CD4-positive, alpha-beta T cell (primary cell): ENCODE measurements around the gene PKP4. TPM values are rescaled to one million over a fixed set of nuclear protein-coding genes. Genes with fewer than 3 reads are reported as not detected.

ENCODE experiments used
- ATAC-seq: fragments of 200-7000 bp; cut with Tn5 transposase; one replicate; pipeline ENCODE4 v1.10.0; 2022; ENCODE audit warnings: mild to moderate bottlenecking; ENCODE audit not compliant: poor library complexity
- CTCF ChIA-PET: fragments of 350-600 bp; sonication (Branson Sonifier 250); formaldehyde crosslinking; loops from one replicate; lab custom pipeline; 2021; ENCODE audit warnings: antibody characterized with exemption, inconsistent platforms; lab: Charles Lee
- POLR2A ChIA-PET: fragments of 350-600 bp; sonication (Branson Sonifier 250); formaldehyde crosslinking; loops from one replicate; lab custom pipeline; 2021; ENCODE audit warnings: antibody characterized with exemption, inconsistent platforms; lab: Charles Lee
- DNase-seq, 14 experiments: peaks; one replicate each; pipeline ENCODE4 v3.0.0-alpha.2; 2013 to 2020; ENCODE audit warnings: mixed read lengths in 2 of 14
- H3K27ac ChIP-seq, 2 donors: one replicate each; pipeline versions ENCODE4 v1.5.1 to v1.7.0; 2013; ENCODE audit warnings: low read length in 2 of 2, low read depth in 1 of 2, mild to moderate bottlenecking in 1 of 2
- H3K27me3 ChIP-seq, 2 experiments: 1 replicate in 1 of 2; 2 replicates in 1 of 2; pipeline versions ENCODE4 v1.6.1 to v1.7.0; 2013; ENCODE audit warnings: low read length in 2 of 2, control low read depth in 1 of 2, mild to moderate bottlenecking in 1 of 2, moderate library complexity in 1 of 2; ENCODE audit not compliant: insufficient read depth in 2 of 2, control insufficient read depth in 1 of 2
- H3K36me3 ChIP-seq: one replicate; pipeline ENCODE4 v1.6.1; 2013; ENCODE audit warnings: low read length, control low read depth; ENCODE audit not compliant: insufficient read depth
- H3K4me1 ChIP-seq: one replicate; pipeline ENCODE4 v1.6.1; 2013; ENCODE audit warnings: low read length, control low read depth; ENCODE audit not compliant: insufficient read depth
- H3K4me3 ChIP-seq: one replicate; pipeline ENCODE4 v1.5.1; 2013; ENCODE audit warnings: mild to moderate bottlenecking, low read length, moderate library complexity
- H3K9me3 ChIP-seq, 2 experiments: 1 replicate in 1 of 2; 2 replicates in 1 of 2; pipeline versions ENCODE4 v1.6.1 to v1.7.0; 2013; ENCODE audit warnings: low read length in 2 of 2, mild to moderate bottlenecking in 2 of 2, control low read depth in 1 of 2, moderate library complexity in 1 of 2; ENCODE audit not compliant: control insufficient read depth in 1 of 2, insufficient read depth in 1 of 2
- H3K27ac Mint-ChIP-seq: one replicate; pipeline ENCODE4 v1.8.0; 2020; ENCODE audit warnings: mixed read lengths
- H3K27me3 Mint-ChIP-seq: one replicate; pipeline ENCODE4 v1.8.0; 2021; ENCODE audit warnings: mixed read lengths
- H3K36me3 Mint-ChIP-seq: one replicate; pipeline ENCODE4 v1.8.0; 2021; ENCODE audit warnings: low read depth, mixed read lengths
- H3K4me1 Mint-ChIP-seq: one replicate; pipeline ENCODE4 v1.8.0; 2021; ENCODE audit warnings: low read depth, mixed read lengths
- H3K4me3 Mint-ChIP-seq: one replicate; pipeline ENCODE4 v1.8.0; 2020; ENCODE audit warnings: mild to moderate bottlenecking, mixed read lengths
- H3K9me3 Mint-ChIP-seq: one replicate; pipeline ENCODE4 v1.8.0; 2020; ENCODE audit warnings: mixed read lengths
- intact Hi-C, 2 experiments: fragments of 100-400 bp; cut with DNase I in 1 of 2; cut with micrococcal nuclease in 1 of 2; formaldehyde crosslinking; loops; one replicate each; pipeline versions ENCODE4 v1.15.1 to v1.9.0; 2023 to 2025; cut with DNase I, micrococcal nuclease
- total RNA-seq, 174 experiments: library from RNA in 2 of 174; stranded (reverse) in 2 of 174; gene quantifications; one replicate each; pipeline ENCODE4 v1.2.3 and lab custom pipeline; 2021 to 2026
- TF ChIP-seq, protein P1 (sequence below): fragments of 200-600 bp; IDR thresholded peaks from one replicate; pipeline ENCODE4 v1.8.0; 2022; ENCODE audit warnings: antibody characterized with exemption, mild to moderate bottlenecking

Gene PKP4
- total RNA-seq, 2 experiments from 2014 or later, result 10.8 to 14.6 TPM

DNA sequence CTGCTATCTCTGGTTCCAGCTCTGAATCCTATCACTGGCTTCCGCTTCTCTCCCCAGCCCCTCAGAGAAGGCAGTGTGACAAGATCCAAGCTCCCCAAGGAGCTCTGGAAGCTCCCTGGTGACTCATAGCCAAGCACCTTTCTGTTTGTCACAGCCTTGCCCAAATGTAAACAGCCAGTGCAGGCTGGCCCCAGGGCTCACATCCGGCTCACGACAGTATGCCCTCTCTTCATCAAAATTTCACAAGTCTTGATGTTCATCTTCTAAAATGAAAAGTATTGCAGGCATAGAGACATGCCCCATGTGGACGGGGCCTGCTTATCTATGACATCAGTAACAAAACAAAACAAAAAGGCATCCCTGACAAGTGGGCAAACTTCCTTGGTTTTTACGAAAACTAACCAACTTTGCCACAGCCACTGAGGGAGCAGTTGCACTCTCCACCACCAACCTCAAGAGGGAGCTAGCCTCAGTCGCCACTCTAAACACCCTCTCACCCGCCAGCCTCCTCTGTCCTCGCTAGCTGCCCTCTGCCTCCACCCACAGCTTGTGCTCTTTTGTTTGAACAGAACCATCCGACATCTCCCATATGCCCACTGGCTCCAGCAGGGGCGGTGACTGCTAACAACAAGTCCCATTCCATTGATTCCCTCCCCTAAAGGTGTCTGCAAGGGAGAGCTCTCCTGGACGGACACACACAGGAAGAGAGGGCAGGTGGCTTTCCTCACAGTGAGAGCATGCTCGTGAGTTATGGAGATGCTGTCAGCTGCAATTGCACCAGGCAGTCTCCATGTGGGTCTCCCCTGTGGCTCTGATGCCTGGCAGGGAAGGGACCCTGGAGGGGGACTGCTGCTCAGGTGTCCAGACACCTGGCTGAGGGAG lies 267.4 kb downstream of the PKP4 start:
- POLR2A ChIA-PET, result no interaction called here
- Histone ChIP-seq H3K9me3 (peaks cover 0 to 4% of the 10 kb centered on the region in 2 experiments), H3K27ac (no peak overlapping the region), H3K36me3 (no peaks in the 10 kb centered on the region), H3K4me1 (no peaks in the 10 kb centered on the region), H3K27me3 (no peaks in the 10 kb centered on the region), H3K4me3 (no peak overlapping the region)
- Mint-ChIP-seq H3K9me3 (no peaks in the 10 kb centered on the region), H3K4me3 (no peak overlapping the region), H3K36me3 (no peaks in the 10 kb centered on the region), H3K27ac (no peak overlapping the region), H3K4me1 (no peaks in the 10 kb centered on the region), H3K27me3 (no peaks in the 10 kb centered on the region)
- no peak for ATAC-seq
- intact Hi-C loops, result no loop called here
- TF ChIP-seq, protein P1, sequence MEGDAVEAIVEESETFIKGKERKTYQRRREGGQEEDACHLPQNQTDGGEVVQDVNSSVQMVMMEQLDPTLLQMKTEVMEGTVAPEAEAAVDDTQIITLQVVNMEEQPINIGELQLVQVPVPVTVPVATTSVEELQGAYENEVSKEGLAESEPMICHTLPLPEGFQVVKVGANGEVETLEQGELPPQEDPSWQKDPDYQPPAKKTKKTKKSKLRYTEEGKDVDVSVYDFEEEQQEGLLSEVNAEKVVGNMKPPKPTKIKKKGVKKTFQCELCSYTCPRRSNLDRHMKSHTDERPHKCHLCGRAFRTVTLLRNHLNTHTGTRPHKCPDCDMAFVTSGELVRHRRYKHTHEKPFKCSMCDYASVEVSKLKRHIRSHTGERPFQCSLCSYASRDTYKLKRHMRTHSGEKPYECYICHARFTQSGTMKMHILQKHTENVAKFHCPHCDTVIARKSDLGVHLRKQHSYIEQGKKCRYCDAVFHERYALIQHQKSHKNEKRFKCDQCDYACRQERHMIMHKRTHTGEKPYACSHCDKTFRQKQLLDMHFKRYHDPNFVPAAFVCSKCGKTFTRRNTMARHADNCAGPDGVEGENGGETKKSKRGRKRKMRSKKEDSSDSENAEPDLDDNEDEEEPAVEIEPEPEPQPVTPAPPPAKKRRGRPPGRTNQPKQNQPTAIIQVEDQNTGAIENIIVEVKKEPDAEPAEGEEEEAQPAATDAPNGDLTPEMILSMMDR, result no peak
- no peak for DNase-seq
- CTCF ChIA-PET, result interaction anchor here (1.7 kb wide), 1 partner anchor 9 kb away, joined by 3 read pairs; no protein-coding TSS in a partner anchor

DNA sequence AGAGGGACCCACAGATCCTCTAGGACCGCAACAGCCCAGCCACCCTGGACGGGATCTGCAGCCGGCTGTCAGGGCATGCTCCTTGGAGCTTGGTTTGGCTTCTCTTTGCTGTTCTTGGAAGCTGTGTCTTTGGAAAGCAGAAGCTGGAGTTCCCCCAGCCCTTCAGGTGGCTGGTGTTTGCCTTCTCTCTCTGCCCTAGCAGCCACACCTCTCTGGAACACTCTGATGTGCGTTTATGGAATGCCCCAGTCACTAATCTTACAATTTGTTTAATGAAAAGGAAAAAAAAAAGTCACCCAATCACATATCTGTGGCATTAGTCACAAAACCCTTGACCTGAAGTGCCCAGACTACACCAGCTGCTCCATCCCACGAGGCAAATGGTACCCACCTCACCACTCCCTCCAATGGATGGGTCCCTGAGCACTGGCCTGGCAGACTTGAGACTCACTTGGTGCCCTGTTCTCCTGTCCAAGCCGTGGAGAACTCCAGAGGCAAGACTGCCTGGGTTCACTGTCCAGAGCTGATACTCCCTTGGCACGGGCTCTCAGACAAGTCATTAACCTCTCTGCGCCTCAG lies 268.1 kb downstream of the PKP4 start:
- Mint-ChIP-seq H3K9me3 (no peaks in the 10 kb centered on the region), H3K27me3 (no peaks in the 10 kb centered on the region), H3K4me1 (no peaks in the 10 kb centered on the region), H3K36me3 (no peaks in the 10 kb centered on the region), H3K4me3 (no peak overlapping the region), H3K27ac (no peak overlapping the region)
- intact Hi-C loops, result no loop called here
- TF ChIP-seq, protein P1, result no peak
- H3K4me3 ChIP-seq, result no peak overlapping the region
- H3K9me3 ChIP-seq, result peaks cover 0 to 4% of the 10 kb centered on the region in 2 experiments
- no peaks in the 10 kb centered on the region for H3K4me1 ChIP-seq
- H3K36me3 ChIP-seq, result no peaks in the 10 kb centered on the region
- H3K27ac ChIP-seq, result no peak overlapping the region
- ATAC-seq, result no peak
- no peaks in the 10 kb centered on the region for H3K27me3 ChIP-seq
- ChIA-PET CTCF (interaction anchor here (1.7 kb wide), 1 partner anchor 9 kb away, joined by 3 read pairs; no protein-coding TSS in a partner anchor), POLR2A (interaction anchor here (0.7 kb wide), 1 partner anchor 937 kb away, joined by 3 read pairs; no protein-coding TSS in a partner anchor)
- no peak for DNase-seq

DNA sequence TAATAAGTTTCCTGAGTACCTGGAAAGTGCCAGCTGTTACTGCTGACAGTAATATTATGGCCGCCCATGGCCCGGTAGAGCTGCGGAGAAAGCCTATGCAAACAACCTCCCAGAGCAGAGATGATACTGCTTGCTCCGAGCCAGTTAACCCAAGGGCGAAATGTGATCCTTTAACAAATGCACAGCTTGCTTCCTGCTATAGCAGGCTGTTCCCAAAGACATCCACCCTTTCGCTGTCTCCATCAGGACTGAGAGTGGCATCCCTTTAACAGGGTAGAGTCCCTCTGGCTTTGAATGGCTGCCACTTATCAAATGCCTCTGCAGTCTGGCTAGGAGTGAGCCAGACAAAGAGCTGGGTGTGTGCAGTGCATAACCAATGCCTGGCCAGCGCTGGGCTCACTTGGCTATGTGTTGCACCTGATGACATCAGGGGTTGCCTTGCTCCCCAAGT lies 268.7 kb downstream of the PKP4 start:
- Mint-ChIP-seq H3K4me3 (no peak overlapping the region), H3K27ac (no peak overlapping the region), H3K27me3 (no peaks in the 10 kb centered on the region), H3K9me3 (no peaks in the 10 kb centered on the region), H3K36me3 (no peaks in the 10 kb centered on the region), H3K4me1 (no peaks in the 10 kb centered on the region)
- Histone ChIP-seq H3K4me3 (no peak overlapping the region), H3K27me3 (no peaks in the 10 kb centered on the region), H3K27ac (no peak overlapping the region), H3K36me3 (no peaks in the 10 kb centered on the region), H3K9me3 (peaks cover 0 to 4% of the 10 kb centered on the region in 2 experiments), H3K4me1 (no peaks in the 10 kb centered on the region)
- ChIA-PET CTCF (interaction anchor here (1.7 kb wide), 1 partner anchor 8 kb away, joined by 3 read pairs; no protein-coding TSS in a partner anchor), POLR2A (interaction anchor here (0.7 kb wide), 1 partner anchor 938 kb away, joined by 3 read pairs; no protein-coding TSS in a partner anchor)
- TF ChIP-seq, protein P1, result no peak
- intact Hi-C loops, result no loop called here
- ATAC-seq (no peak), DNase-seq (no peak)
